GM12872 (cell line): ENCODE results near the gene CKAP5.

ENCODE experiments used
- TF ChIP-seq, protein P1 (sequence below): IDR thresholded peaks from 3 replicates; pipeline ENCODE4 v1.5.1; 2011; ENCODE audit warnings: low read depth, mild to moderate bottlenecking, low read length, moderate library complexity; ENCODE audit not compliant: insufficient read depth

The CKAP5 gene

GRCh38 chr11:46837860-46838259, 8.2 kb downstream of the CKAP5 start:
- TF ChIP-seq, protein P1, sequence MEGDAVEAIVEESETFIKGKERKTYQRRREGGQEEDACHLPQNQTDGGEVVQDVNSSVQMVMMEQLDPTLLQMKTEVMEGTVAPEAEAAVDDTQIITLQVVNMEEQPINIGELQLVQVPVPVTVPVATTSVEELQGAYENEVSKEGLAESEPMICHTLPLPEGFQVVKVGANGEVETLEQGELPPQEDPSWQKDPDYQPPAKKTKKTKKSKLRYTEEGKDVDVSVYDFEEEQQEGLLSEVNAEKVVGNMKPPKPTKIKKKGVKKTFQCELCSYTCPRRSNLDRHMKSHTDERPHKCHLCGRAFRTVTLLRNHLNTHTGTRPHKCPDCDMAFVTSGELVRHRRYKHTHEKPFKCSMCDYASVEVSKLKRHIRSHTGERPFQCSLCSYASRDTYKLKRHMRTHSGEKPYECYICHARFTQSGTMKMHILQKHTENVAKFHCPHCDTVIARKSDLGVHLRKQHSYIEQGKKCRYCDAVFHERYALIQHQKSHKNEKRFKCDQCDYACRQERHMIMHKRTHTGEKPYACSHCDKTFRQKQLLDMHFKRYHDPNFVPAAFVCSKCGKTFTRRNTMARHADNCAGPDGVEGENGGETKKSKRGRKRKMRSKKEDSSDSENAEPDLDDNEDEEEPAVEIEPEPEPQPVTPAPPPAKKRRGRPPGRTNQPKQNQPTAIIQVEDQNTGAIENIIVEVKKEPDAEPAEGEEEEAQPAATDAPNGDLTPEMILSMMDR, result no peak

GRCh38 chr11:46836870-46837269, 9.2 kb downstream of the CKAP5 start:
- TF ChIP-seq, protein P1, result no peak

DNA sequence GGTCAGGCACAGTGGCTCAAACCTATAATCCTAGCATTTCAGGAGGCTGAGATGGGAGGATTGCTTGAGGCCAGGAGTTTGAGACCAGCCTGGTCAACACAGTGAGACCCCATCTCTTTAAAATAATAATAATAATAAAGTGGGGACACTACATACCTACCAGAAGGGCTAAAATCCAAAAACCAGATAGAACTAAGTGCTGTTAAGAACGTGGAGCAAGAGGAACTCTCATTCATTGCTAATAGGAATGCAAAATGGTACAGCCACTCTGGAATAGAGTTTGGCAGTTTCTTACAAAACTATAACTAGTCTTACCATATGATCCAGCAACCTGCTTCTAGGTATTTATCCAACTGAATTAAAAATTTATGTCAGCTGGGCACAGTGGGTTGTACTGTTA, 9.6 kb downstream of the CKAP5 start:
- TF ChIP-seq, protein P1, result no peak

- TF ChIP-seq, protein P1, result no peak
Measured at GRCh38 chr11:46835897-46836296, 10.2 kb downstream of the CKAP5 start.

DNA sequence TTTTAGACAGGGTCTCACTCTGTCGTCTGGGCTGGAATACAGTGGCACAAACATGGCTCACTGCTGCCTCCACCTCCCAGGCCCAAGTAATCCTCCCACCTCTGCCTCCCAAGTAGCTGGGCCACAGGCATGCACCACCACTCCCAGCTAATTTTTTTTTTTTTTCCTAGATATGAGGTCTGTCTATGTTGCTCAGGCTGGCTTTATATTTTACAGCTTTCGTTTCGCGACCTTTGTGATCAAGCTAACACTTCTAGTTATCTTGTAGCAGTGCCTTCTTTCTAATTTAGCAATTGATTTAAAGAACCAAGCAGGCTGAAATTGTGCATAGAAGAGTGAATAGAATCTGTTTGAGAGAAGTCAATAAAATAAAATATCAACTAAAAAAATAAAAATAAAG, 11.3 kb downstream of the CKAP5 start:
- TF ChIP-seq, protein P1, result no peak

DNA sequence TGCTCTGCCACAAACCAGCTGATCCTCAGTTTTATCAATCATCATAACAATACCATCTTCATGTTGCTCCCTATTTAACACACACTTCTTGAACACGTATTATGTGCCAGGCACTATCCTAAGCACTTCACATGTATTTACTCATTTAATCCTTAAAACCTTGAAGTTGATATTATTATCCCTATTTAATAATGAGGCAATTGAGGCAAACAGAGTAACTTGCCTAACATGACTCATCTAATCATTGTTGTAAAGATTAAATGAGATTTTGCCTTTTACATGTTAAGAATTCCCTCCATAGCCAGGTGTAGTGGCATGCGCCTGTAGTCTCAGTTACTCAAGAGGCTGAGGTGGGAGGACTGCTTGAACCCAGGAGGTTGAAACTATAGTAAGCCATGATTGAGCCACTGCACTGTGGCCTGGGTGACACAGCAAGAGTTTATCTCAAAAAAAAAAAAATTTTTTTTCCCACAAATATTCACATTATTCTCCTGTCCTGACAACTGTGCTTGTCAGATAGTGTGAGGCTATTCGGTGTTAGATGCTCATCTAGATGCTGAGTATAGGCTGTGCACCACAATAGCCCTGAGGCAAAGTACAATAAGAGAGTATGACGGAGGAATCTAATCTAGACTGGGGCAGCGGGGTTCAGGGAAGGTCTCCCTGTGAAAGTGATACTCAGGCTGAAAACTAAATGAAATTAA, 13.4 kb downstream of the CKAP5 start:
- TF ChIP-seq, protein P1, result no peak

DNA sequence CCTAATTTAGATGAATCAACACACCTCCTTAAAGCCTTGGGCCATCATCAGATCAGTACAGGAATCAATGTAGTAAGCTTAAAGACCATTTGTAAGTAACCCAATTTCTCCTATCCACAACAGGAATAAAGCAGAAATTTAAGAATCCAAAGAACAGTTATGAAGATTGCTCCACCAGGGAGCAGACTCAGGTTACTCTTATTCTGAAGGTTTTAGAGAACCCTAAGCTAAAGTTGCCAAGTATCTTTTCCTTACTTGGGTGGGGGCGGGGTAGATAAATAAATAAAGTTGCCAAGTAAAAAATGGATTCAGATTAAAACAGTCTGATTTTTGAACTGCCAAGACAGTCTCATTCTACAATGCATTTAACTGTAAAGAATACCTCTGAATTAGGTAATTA, 18.1 kb downstream of the CKAP5 start:
- TF ChIP-seq, protein P1, result no peak
